ENCODE results near the gene TPK1. TPM values are rescaled to one million over a fixed set of nuclear protein-coding genes. Genes with fewer than 3 reads are reported as not detected.
A peak's percentile ranks its signal among the peaks of the same experiment; 100 is the strongest.

Gene TPK1
- total and polyA plus RNA-seq, 8 donors = 1.8 to 13.0 (median 4.3) TPM

DNA sequence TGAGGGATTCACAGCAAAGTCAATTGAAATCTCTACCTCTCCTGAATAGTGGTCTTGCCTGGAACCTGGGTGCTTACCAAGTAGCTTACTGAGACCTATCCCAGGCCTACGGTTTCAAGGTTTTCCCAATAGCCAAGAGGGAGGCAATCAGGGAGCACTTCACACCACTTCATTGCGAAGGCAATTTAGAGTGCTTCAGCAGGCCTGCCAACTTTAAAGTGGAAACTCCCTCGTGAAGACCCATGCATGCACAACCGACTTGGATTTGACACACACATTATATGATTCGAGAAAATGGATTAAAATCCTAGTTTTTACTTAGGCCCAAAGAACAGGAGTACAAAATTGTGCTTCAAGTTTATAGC, 380.8 kb downstream of the TPK1 start:
- TF ChIP-seq, protein P1, sequence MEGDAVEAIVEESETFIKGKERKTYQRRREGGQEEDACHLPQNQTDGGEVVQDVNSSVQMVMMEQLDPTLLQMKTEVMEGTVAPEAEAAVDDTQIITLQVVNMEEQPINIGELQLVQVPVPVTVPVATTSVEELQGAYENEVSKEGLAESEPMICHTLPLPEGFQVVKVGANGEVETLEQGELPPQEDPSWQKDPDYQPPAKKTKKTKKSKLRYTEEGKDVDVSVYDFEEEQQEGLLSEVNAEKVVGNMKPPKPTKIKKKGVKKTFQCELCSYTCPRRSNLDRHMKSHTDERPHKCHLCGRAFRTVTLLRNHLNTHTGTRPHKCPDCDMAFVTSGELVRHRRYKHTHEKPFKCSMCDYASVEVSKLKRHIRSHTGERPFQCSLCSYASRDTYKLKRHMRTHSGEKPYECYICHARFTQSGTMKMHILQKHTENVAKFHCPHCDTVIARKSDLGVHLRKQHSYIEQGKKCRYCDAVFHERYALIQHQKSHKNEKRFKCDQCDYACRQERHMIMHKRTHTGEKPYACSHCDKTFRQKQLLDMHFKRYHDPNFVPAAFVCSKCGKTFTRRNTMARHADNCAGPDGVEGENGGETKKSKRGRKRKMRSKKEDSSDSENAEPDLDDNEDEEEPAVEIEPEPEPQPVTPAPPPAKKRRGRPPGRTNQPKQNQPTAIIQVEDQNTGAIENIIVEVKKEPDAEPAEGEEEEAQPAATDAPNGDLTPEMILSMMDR (IDR thresholded peaks at IDR 0.05) = no peak
- TF ChIP-seq POLR2AphosphoS5 (IDR thresholded peaks at IDR 0.05) = no peak
- no peak for TF ChIP-seq EP300 (IDR thresholded peaks at IDR 0.05)
- no peak for TF ChIP-seq POLR2A (IDR thresholded peaks at IDR 0.05)
- 54 to 90% (median 61%) methylated on average over 5 of the region's 5 CpGs for WGBS, 5 donors
- Histone ChIP-seq H3K27me3 (no peaks in the 10 kb centered on the region), H3K9me3 (no peaks in the 10 kb centered on the region), H3K27ac (no peak overlapping the region), H3K4me3 (no peak overlapping the region), H3K36me3 (peaks cover 0 to 3% (median 0%) of the 10 kb centered on the region in 4 donors), H3K4me1 (no peaks in the 10 kb centered on the region)
- no peak for DNase-seq
- intact Hi-C loops (cut with DNase I; ENCODE audit: low total_unique reads) = no loop called here

DNA sequence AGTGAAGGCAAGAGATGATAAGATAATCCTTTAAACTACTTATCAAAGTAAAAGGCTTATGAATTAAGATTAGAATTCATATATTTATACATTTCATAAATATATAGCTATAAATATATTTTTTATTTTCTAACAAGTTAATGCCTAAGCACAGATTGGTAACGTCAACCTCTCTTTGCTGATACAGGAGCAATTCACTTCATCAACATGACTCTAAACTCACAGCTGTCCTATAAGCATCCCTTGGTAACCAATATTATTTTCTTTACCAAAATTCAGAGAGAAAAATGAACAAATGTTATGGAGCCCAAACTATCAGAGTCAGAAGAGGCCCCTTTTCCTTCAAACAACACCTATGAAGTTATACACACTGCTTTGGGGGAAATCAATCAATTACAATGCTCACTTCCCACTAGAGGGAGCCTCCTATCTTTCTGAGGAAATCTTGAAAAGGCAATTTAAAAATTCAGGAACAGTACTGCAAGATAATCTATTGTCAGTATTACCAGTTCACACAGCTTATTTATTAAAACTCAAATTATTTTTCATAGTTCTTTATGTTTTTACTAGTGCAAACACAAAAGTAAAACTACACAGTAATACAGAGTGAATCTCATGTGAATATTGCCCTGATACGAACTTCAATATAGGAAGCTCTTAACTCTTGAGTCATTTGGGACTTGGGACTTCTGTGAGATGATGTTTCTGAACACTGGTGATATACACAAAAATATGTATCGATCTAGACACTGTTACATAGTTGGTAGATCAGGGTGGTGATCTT, 381.4 kb downstream of the TPK1 start:
- H3K27me3 ChIP-seq = no peaks in the 10 kb centered on the region
- peaks cover 0 to 3% (median 0%) of the 10 kb centered on the region in 4 donors for H3K36me3 ChIP-seq
- H3K4me3 ChIP-seq = no peak overlapping the region
- 80 to 89% (median 87%) methylated on average over 3 of the region's 3 CpGs for WGBS, 5 donors
- no peaks in the 10 kb centered on the region for H3K4me1 ChIP-seq
- DNase-seq = no peak
- intact Hi-C loops (cut with DNase I; ENCODE audit: low total_unique reads) = no loop called here
- H3K9me3 ChIP-seq = no peaks in the 10 kb centered on the region
- TF ChIP-seq EP300 (IDR thresholded peaks at IDR 0.05) = no peak
- no peak for TF ChIP-seq POLR2A (IDR thresholded peaks at IDR 0.05)
- TF ChIP-seq POLR2AphosphoS5 (IDR thresholded peaks at IDR 0.05) = no peak
- TF ChIP-seq, protein P1 (IDR thresholded peaks at IDR 0.05) = peak in 1 of 7 experiments; percentile 29
- no peak overlapping the region for H3K27ac ChIP-seq

DNA sequence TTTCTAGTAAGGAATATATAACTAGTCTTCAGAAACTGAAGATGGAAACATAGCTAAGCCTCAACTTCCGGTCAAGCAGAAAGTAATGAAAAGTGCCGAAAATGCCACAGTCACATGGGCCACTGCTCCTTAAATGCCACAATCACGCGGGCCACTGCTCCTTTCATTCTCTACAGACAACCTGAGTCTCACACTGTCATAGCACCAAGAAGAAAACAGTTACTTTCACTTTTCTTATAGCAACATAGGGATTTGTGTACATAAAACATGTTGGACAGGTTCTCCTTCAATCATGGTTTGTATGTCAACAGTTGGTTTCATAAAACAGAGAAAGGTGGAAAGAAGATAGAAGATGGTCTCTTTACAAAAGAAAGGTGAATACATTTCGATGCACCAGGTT, 383.8 kb downstream of the TPK1 start:
- H3K4me3 ChIP-seq = no peak overlapping the region
- 54 to 74% (median 62%) methylated on average over 5 of the region's 5 CpGs for WGBS, 5 donors
- intact Hi-C loops (cut with DNase I; ENCODE audit: low total_unique reads) = no loop called here
- DNase-seq = peak in 1 of 2 donors; percentile 20
- no peaks in the 10 kb centered on the region for H3K4me1 ChIP-seq
- TF ChIP-seq, protein P1 (IDR thresholded peaks at IDR 0.05) = no peak
- TF ChIP-seq EP300 (IDR thresholded peaks at IDR 0.05) (no peak), POLR2A (IDR thresholded peaks at IDR 0.05) (no peak), POLR2AphosphoS5 (IDR thresholded peaks at IDR 0.05) (no peak)
- H3K9me3 ChIP-seq = no peaks in the 10 kb centered on the region
- H3K36me3 ChIP-seq = peaks cover 0 to 3% (median 0%) of the 10 kb centered on the region in 4 donors
- no peaks in the 10 kb centered on the region for H3K27me3 ChIP-seq
- H3K27ac ChIP-seq = no peak overlapping the region

DNA sequence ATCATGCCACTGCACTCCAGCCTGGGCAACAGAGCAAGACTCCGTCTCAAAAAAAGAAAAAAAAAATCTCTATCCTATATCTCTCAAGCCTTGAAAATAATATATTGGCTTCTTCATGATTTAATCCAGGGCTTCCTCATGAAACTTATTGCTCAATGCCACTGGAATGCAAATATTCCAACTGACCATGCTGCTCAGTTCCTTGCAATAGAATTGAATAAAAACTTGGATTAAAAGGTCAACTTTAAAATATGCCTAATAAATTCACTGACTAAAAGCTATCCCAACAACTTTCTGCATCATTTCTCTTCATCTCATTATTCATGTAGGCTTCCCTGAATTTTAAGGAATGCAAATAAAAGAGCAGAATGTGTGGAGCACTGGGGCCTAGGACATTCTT, 390.3 kb downstream of the TPK1 start:
- H3K27ac ChIP-seq = no peak overlapping the region
- no peaks in the 10 kb centered on the region for H3K36me3 ChIP-seq
- H3K9me3 ChIP-seq = no peaks in the 10 kb centered on the region
- no peak overlapping the region for H3K4me3 ChIP-seq
- intact Hi-C loops (cut with DNase I; ENCODE audit: low total_unique reads) = no loop called here
- no peaks in the 10 kb centered on the region for H3K27me3 ChIP-seq
- no peak for DNase-seq
- 86 to 100% (median 94%) methylated on average over 1 of the region's 1 CpG for WGBS, 5 donors
- no peaks in the 10 kb centered on the region for H3K4me1 ChIP-seq
- TF ChIP-seq POLR2AphosphoS5 (IDR thresholded peaks at IDR 0.05) (no peak), EP300 (IDR thresholded peaks at IDR 0.05) (no peak), POLR2A (IDR thresholded peaks at IDR 0.05) (no peak)
- TF ChIP-seq, protein P1 (IDR thresholded peaks at IDR 0.05) = no peak
